ENCODE results near the gene JAG2.

Gene JAG2

DNA sequence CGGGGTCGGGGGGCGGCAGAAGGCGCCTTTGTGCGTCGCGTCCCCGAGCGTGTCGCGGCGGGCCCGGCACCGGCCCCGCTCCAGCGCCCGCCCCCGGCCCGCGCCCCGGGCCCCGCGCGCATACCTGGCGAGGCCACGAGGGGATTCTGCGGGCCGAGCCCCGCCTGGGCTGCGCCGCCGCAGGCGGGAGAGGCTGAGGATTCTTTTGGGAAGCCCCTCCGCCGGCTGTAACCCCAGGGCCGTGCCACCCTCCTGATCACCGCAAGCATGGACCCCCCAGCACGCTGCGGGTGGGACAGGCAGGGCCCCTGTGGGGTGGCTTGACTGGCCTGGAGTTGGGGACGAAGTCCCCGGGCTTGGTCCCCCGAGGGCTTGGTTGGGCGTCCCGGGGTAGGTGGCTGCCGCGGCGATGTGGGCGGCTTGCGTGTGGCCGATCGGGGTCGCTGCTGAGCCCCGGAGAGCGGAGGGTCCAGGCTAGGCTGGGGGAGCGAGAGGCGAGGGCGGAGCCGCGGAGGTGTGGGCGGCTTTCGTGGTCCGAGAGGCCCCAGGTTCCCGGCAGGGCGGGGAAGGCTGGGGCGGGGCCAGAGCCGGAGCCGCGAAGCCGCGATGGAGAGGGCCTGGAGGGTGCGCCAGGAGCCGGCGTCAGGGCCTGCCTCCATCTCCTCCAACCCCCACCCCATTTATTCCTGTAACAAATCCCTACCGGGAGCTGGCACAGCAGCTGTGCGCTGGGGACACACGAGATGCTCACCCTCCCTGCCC lies 75.0 kb downstream of the JAG2 start:
- Histone ChIP-seq H2AFZ (ENCODE audit: low read depth, low read length) (peak overlapping the region; percentile 89), H3K4me1 (ENCODE audit: insufficient read depth, low read length) (peaks cover 26% of the 10 kb centered on the region), H3K9ac (ENCODE audit: low read depth, low read length) (peak overlapping the region; percentile 80), H3K27me3 (ENCODE audit: insufficient read depth, low read length, poor library complexity) (no peaks in the 10 kb centered on the region), H4K20me1 (ENCODE audit: insufficient read depth, low read length) (peaks cover 4% of the 10 kb centered on the region; the same call in 1 of the 2 replicates), H3K27ac (ENCODE audit: low read length) (peak overlapping the region; percentile 60), H3K36me3 (ENCODE audit: insufficient read depth, low read length) (no peaks in the 10 kb centered on the region), H3K4me3 (ENCODE audit: low read depth in 1 of 2, low read length in 2 of 2) (peak overlapping the region; percentile 20 to 77; a peak in 3 of 4 replicates), H3K79me2 (ENCODE audit: insufficient read depth, low read length) (no peaks in the 10 kb centered on the region), H3K9me3 (ENCODE audit: insufficient read depth, low read length, severe bottlenecking) (no peaks in the 10 kb centered on the region), H3K4me2 (ENCODE audit: insufficient read depth, low read length) (peak overlapping the region; percentile 98)
- TF ChIP-seq EZH2 (IDR thresholded peaks at IDR 0.05; ENCODE audit: borderline replicate concordance, low read depth, low read length, severe bottlenecking) = no peak
- TF ChIP-seq, protein P1, sequence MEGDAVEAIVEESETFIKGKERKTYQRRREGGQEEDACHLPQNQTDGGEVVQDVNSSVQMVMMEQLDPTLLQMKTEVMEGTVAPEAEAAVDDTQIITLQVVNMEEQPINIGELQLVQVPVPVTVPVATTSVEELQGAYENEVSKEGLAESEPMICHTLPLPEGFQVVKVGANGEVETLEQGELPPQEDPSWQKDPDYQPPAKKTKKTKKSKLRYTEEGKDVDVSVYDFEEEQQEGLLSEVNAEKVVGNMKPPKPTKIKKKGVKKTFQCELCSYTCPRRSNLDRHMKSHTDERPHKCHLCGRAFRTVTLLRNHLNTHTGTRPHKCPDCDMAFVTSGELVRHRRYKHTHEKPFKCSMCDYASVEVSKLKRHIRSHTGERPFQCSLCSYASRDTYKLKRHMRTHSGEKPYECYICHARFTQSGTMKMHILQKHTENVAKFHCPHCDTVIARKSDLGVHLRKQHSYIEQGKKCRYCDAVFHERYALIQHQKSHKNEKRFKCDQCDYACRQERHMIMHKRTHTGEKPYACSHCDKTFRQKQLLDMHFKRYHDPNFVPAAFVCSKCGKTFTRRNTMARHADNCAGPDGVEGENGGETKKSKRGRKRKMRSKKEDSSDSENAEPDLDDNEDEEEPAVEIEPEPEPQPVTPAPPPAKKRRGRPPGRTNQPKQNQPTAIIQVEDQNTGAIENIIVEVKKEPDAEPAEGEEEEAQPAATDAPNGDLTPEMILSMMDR (IDR thresholded peaks at IDR 0.05; ENCODE audit: borderline replicate concordance, extremely low read depth, low read length, poor library complexity, severe bottlenecking) = peak; percentile 68
- DNase-seq (peak; percentile 74), ATAC-seq (ENCODE audit: insufficient read depth, low read depth) (peak; percentile 73)

DNA sequence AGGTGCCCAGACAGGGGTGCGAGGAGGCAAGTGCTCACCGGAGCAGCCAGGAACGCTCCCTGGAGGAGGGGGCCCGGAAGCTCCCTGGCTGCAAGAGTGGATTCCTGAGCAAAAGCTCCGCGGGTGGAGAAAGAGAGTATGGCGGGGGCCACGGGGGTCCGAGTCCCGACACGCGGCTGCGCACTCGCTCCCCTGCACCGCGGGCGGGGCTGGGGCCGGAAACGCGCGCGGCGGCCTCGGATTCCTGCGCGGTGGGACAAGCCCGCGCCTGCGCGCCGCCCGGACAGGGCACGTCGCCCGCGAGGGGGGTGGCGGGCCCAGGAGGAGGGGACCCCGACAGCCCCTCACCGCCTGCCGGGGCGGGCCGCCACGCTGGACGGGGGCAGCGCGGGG lies 75.5 kb downstream of the JAG2 start:
- Histone ChIP-seq H3K27me3 (ENCODE audit: insufficient read depth, low read length, poor library complexity) (no peaks in the 10 kb centered on the region), H2AFZ (ENCODE audit: low read depth, low read length) (peak overlapping the region; percentile 89), H4K20me1 (ENCODE audit: insufficient read depth, low read length) (peaks cover 4% of the 10 kb centered on the region; the same call in 1 of the 2 replicates), H3K4me1 (ENCODE audit: insufficient read depth, low read length) (peaks cover 26% of the 10 kb centered on the region), H3K9me3 (ENCODE audit: insufficient read depth, low read length, severe bottlenecking) (no peaks in the 10 kb centered on the region), H3K27ac (ENCODE audit: low read length) (peak overlapping the region; percentile 60), H3K9ac (ENCODE audit: low read depth, low read length) (peak overlapping the region; percentile 80), H3K79me2 (ENCODE audit: insufficient read depth, low read length) (no peaks in the 10 kb centered on the region), H3K4me3 (ENCODE audit: low read depth in 1 of 2, low read length in 2 of 2) (peak overlapping the region in 1 of 2 experiments; percentile 77; a peak in 3 of 4 replicates), H3K4me2 (ENCODE audit: insufficient read depth, low read length) (peak overlapping the region; percentile 98), H3K36me3 (ENCODE audit: insufficient read depth, low read length) (no peaks in the 10 kb centered on the region)
- peak; percentile 78 for DNase-seq
- peak; percentile 57 for ATAC-seq (ENCODE audit: insufficient read depth, low read depth)
- no peak for TF ChIP-seq EZH2 (IDR thresholded peaks at IDR 0.05; ENCODE audit: borderline replicate concordance, low read depth, low read length, severe bottlenecking)
- TF ChIP-seq, protein P1 (IDR thresholded peaks at IDR 0.05; ENCODE audit: borderline replicate concordance, extremely low read depth, low read length, poor library complexity, severe bottlenecking) = no peak

DNA sequence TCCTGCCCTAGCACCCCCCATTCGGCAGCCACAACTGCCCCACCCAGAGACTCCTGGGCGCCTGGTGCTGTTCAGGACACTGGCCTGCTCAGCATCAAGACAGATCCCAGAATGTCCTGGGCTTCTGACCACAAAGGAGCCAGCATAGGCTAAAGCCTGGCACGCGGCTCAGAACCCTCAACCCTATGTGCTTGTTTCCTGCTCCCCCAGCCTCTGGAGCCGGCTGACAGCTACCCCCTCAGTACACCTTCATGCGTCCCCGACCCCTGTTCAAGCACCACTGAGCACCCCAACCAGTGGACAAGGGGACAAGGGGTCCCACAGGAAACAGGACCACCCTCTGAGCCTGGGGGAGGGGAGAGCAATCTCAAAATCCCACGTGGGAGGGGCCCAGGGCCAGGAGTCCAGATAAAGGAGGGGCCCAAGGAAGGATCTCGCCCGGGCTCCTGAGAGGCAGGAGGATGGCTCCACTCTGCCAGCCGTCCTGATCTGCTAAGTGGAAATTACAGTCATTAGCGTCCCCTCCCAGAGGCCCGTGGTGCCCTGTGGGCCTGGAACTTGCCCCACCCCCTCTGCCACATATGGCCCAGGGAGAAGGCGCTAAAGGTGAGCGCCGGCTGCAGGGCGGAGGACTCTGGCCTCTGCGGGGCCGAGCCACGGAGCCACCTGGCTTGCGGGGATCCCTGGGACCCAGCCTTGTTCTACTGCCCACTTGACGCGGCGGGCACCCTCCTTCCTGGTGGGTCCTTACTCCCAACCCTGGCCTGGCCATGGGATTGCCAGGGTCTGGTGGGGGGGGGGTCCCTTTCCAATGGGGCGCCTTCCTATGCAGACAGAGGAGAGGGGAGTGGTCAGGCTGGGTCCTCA lies 76.2 kb downstream of the JAG2 start:
- Histone ChIP-seq H3K4me2 (ENCODE audit: insufficient read depth, low read length) (peak overlapping the region; percentile 98), H3K9me3 (ENCODE audit: insufficient read depth, low read length, severe bottlenecking) (no peaks in the 10 kb centered on the region), H3K27me3 (ENCODE audit: insufficient read depth, low read length, poor library complexity) (no peaks in the 10 kb centered on the region), H3K9ac (ENCODE audit: low read depth, low read length) (peak overlapping the region; percentile 80), H3K4me3 (ENCODE audit: low read depth in 1 of 2, low read length in 2 of 2) (peak overlapping the region in 1 of 2 experiments; percentile 77; a peak in 3 of 4 replicates), H2AFZ (ENCODE audit: low read depth, low read length) (peak overlapping the region; percentile 89), H3K4me1 (ENCODE audit: insufficient read depth, low read length) (peaks cover 26% of the 10 kb centered on the region), H3K27ac (ENCODE audit: low read length) (peak overlapping the region; percentile 60), H4K20me1 (ENCODE audit: insufficient read depth, low read length) (peaks cover 4% of the 10 kb centered on the region), H3K36me3 (ENCODE audit: insufficient read depth, low read length) (no peaks in the 10 kb centered on the region), H3K79me2 (ENCODE audit: insufficient read depth, low read length) (no peaks in the 10 kb centered on the region)
- DNase-seq (no peak), ATAC-seq (ENCODE audit: insufficient read depth, low read depth) (no peak)
- TF ChIP-seq EZH2 (IDR thresholded peaks at IDR 0.05; ENCODE audit: borderline replicate concordance, low read depth, low read length, severe bottlenecking) = no peak
- TF ChIP-seq, protein P1 (IDR thresholded peaks at IDR 0.05; ENCODE audit: borderline replicate concordance, extremely low read depth, low read length, poor library complexity, severe bottlenecking) = no peak

All from DND-41 (cell line).